GM23248 (cell line): ENCODE measurements around the gene TEX28. TPM values are rescaled to one million over a fixed set of nuclear protein-coding genes. Genes with fewer than 3 reads are reported as not detected.

Experiments
- DNase-seq: peaks from one replicate; pipeline ENCODE4 v3.0.0-alpha.2; 2015
- H2AFZ ChIP-seq: fragments of 200-600 bp; sonication (generic); 2 replicates; pipeline ENCODE4 v1.6.1; 2016; ENCODE audit warnings: antibody characterized with exemption
- H3F3A ChIP-seq: fragments of 200-600 bp; sonication (generic); 2 replicates; pipeline ENCODE4 v1.6.1; 2016; ENCODE audit warnings: mild to moderate bottlenecking, antibody characterized with exemption, mixed run types; ENCODE audit not compliant: insufficient read depth
- H3K27ac ChIP-seq: fragments of 200-600 bp; sonication (generic); 2 replicates; pipeline ENCODE4 v1.5.1; 2016; ENCODE audit warnings: mild to moderate bottlenecking
- H3K27me3 ChIP-seq: fragments of 200-600 bp; sonication (generic); replicated peaks from 2 replicates; pipeline ENCODE4 v1.6.1; 2016; ENCODE audit warnings: mild to moderate bottlenecking; ENCODE audit not compliant: insufficient read depth
- H3K36me3 ChIP-seq: fragments of 200-600 bp; sonication (generic); 2 replicates; pipeline ENCODE4 v1.6.1; 2016; ENCODE audit warnings: low read depth, mild to moderate bottlenecking
- H3K4me1 ChIP-seq: fragments of 200-600 bp; sonication (generic); 2 replicates; pipeline ENCODE4 v1.6.1; 2016; ENCODE audit warnings: mild to moderate bottlenecking; ENCODE audit not compliant: insufficient read depth
- H3K4me2 ChIP-seq: fragments of 200-600 bp; sonication (generic); one replicate; pipeline ENCODE4 v1.6.1; 2016; ENCODE audit warnings: mild to moderate bottlenecking; ENCODE audit not compliant: unreplicated experiment
- H3K4me3 ChIP-seq: fragments of 200-600 bp; sonication (generic); 2 replicates; pipeline ENCODE4 v1.5.1; 2016; ENCODE audit warnings: mild to moderate bottlenecking
- H3K79me2 ChIP-seq: fragments of 200-600 bp; sonication (generic); 2 replicates; pipeline ENCODE4 v1.6.1; 2016; ENCODE audit warnings: mild to moderate bottlenecking; ENCODE audit not compliant: insufficient read depth
- H3K9ac ChIP-seq: fragments of 200-600 bp; sonication (generic); 2 replicates; pipeline ENCODE4 v1.6.1; 2016; ENCODE audit warnings: mild to moderate bottlenecking
- H3K9me2 ChIP-seq: fragments of 200-600 bp; sonication (generic); 2 replicates; pipeline ENCODE4 v1.6.1; 2016; ENCODE audit warnings: mixed run types, mild to moderate bottlenecking, moderate library complexity; ENCODE audit not compliant: insufficient read depth
- H3K9me3 ChIP-seq: fragments of 200-600 bp; sonication (generic); one replicate; pipeline ENCODE4 v1.6.1; 2017; ENCODE audit warnings: low read depth
- H4K20me1 ChIP-seq: fragments of 200-600 bp; sonication (generic); 2 replicates; pipeline ENCODE4 v1.6.0; 2016; ENCODE audit not compliant: insufficient read depth
- EZH2 ChIP-seq: fragments of 200-600 bp; sonication (generic); IDR thresholded peaks from 2 replicates; pipeline ENCODE4 v1.6.1; 2018; ENCODE audit warnings: antibody characterized with exemption, mild to moderate bottlenecking; ENCODE audit not compliant: insufficient read depth, poor library complexity, severe bottlenecking
- EZH2phosphoT487 ChIP-seq: fragments of 200-600 bp; sonication (generic); IDR thresholded peaks from 2 replicates; pipeline ENCODE4 v1.6.1; 2018; ENCODE audit warnings: antibody characterized with exemption, moderate library complexity, mild to moderate bottlenecking, low read depth; ENCODE audit not compliant: insufficient read depth
- WGBS, 2 experiments: methylation state at CpG; one replicate each; pipeline ENCODE4 v1.1.6; 2015 to 2017; ENCODE audit warnings: low lambda C conversion rate in 2 of 2, low coverage in 1 of 2; ENCODE audit errors: missing lambda C conversion rate in 2 of 2; 5-methylcytosine and 5-hydroxymethylcytosine counted together
- in situ Hi-C: fragments of 300-500 bp; cut with MboI; formaldehyde crosslinking; loops from 2 replicates; pipeline ENCODE4 v1.15.0; 2020
- polyA plus RNA-seq: library from polyadenylated mRNA; unstranded; fragments of >200 nt; fragmentation: Nextera tagmentation; extraction: Ambion mirVana; gene quantifications from 2 replicates; pipeline ENCODE4 v1.2.1, GENCODE V29; 2016
- total RNA-seq: library from RNA; depleted of rRNA; stranded (reverse); fragments of >200 nt; shearing (Covaris generic); gene quantifications from 2 replicates; pipeline ENCODE4 v1.2.3, GENCODE V29; 2014

The TEX28 gene
- total and polyA plus RNA-seq, 2 experiments from 2014 or later = not detected

DNA sequence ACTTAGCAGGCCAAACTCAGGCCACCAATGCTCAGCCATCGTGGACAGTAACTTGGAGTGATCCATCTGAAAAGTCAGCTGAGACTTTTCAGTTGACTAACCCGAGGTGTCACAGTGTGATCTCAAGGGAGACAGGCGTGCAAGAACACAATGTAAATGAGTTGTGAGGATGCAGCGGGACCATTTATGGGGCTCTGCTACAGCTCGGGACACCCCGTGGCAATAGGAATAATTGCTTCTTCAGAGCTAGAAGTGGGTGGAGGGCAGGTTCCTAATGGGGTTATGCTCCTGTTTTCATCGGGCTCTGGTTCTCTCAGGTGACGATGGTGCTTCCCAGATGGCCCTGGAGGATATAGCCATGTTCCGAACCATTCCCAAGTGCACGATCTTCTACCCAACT lies 28.0 kb upstream of the TEX28 start:
- Histone ChIP-seq H3K27ac (no peak overlapping the region), H3K27me3 (no peaks in the 10 kb centered on the region; the same call in 1 of the 2 replicates), H3F3A (no peaks in the 10 kb centered on the region), H3K9me2 (no peaks in the 10 kb centered on the region), H4K20me1 (no peaks in the 10 kb centered on the region), H3K79me2 (no peaks in the 10 kb centered on the region), H3K4me2 (no peak overlapping the region), H3K4me3 (no peak overlapping the region), H3K9ac (no peak overlapping the region), H2AFZ (no peak overlapping the region), H3K9me3 (no peaks in the 10 kb centered on the region), H3K36me3 (no peaks in the 10 kb centered on the region), H3K4me1 (0 out of 2 replicates have a peak, but pooled peaks cover 8% of the 10 kb centered on the region)
- TF ChIP-seq EZH2 (no peak), EZH2phosphoT487 (no peak)
- in situ Hi-C loops = no loop called here
- DNase-seq = no peak
- 65 to 67% methylated on average over 7 to 10 of the region's 10 CpGs for WGBS, 2 experiments

DNA sequence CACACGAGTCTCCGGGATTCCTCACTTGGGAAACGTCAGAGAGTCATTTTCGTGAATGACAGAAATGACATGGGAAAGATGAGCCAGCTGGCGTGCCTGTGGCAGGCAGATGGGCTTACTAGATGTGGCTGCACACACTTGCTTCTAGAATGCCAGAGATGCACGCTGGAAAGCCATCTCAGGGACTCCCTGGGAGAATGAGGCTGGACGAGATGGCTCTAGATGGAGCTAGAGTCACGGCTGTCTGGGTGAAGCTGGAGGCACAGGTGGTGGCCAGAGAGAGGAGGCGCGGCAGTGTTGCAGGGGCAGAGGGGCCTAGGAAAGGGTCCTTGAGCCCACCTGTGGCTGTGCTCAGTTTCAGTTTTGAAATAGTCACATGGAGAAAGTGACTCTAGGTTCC lies 26.7 kb upstream of the TEX28 start:
- Histone ChIP-seq H3K27ac (no peak overlapping the region), H3K27me3 (no peaks in the 10 kb centered on the region; the same call in 1 of the 2 replicates), H3F3A (no peaks in the 10 kb centered on the region), H3K79me2 (no peaks in the 10 kb centered on the region), H4K20me1 (no peaks in the 10 kb centered on the region), H3K9ac (no peak overlapping the region), H3K4me1 (no peaks in the 10 kb centered on the region), H3K4me2 (no peak overlapping the region), H3K4me3 (no peak overlapping the region), H3K9me3 (no peaks in the 10 kb centered on the region), H3K9me2 (no peaks in the 10 kb centered on the region), H3K36me3 (no peaks in the 10 kb centered on the region), H2AFZ (no peak overlapping the region)
- TF ChIP-seq EZH2 = no peak
- TF ChIP-seq EZH2phosphoT487 = no peak
- in situ Hi-C loops = no loop called here
- 22 to 34% methylated on average over 4 to 10 of the region's 10 CpGs for WGBS, 2 experiments
- peak; percentile 20 for DNase-seq

GRCh38 chrX:154321152-154321551 lies 26.2 kb upstream of the TEX28 start:
- H3K4me1 ChIP-seq = no peaks in the 10 kb centered on the region
- no peaks in the 10 kb centered on the region for H4K20me1 ChIP-seq
- no peak overlapping the region for H3K27ac ChIP-seq
- no peak overlapping the region for H3K4me2 ChIP-seq
- no peak overlapping the region for H2AFZ ChIP-seq
- no peak for TF ChIP-seq EZH2
- no peak for TF ChIP-seq EZH2phosphoT487
- H3K27me3 ChIP-seq = no peaks in the 10 kb centered on the region; the same call in 1 of the 2 replicates
- H3K4me3 ChIP-seq = no peak overlapping the region
- H3K9me3 ChIP-seq = no peaks in the 10 kb centered on the region
- H3F3A ChIP-seq = no peaks in the 10 kb centered on the region
- H3K79me2 ChIP-seq = no peaks in the 10 kb centered on the region
- 48 to 58% methylated on average over 7 of the region's 7 CpGs for WGBS, 2 experiments
- no peaks in the 10 kb centered on the region for H3K9me2 ChIP-seq
- H3K36me3 ChIP-seq = no peaks in the 10 kb centered on the region
- no peak overlapping the region for H3K9ac ChIP-seq
- no peak for DNase-seq
- in situ Hi-C loops = no loop called here

- no peaks in the 10 kb centered on the region for H3K36me3 ChIP-seq
- in situ Hi-C loops = no loop called here
- no peaks in the 10 kb centered on the region; the same call in 1 of the 2 replicates for H3K27me3 ChIP-seq
- no peaks in the 10 kb centered on the region for H3K4me1 ChIP-seq
- no peaks in the 10 kb centered on the region for H3K9me2 ChIP-seq
- H3K4me3 ChIP-seq = no peak overlapping the region
- H3K79me2 ChIP-seq = no peaks in the 10 kb centered on the region
- H3K4me2 ChIP-seq = no peak overlapping the region
- no peaks in the 10 kb centered on the region for H3F3A ChIP-seq
- H3K9ac ChIP-seq = no peak overlapping the region
- H3K9me3 ChIP-seq = no peaks in the 10 kb centered on the region
- H4K20me1 ChIP-seq = no peaks in the 10 kb centered on the region
- TF ChIP-seq EZH2 (no peak), EZH2phosphoT487 (no peak)
- H3K27ac ChIP-seq = no peak overlapping the region
- WGBS, 2 experiments = 58 to 72% methylated on average over 6 to 10 of the region's 11 CpGs
- no peak for DNase-seq
- no peak overlapping the region for H2AFZ ChIP-seq
Observed at GRCh38 chrX:154320406-154320805, 25.5 kb upstream of the TEX28 start.
